K562 (cell line): ENCODE measurements around the gene HOXA4. TPM values are rescaled to one million over a fixed set of nuclear protein-coding genes. Genes with fewer than 3 reads are reported as not detected.

Source experiments
- ATAC-seq: fragments of 200-7000 bp; cut with Tn5 transposase; 3 replicates; pipeline ENCODE4 v1.9.1; 2020; ENCODE audit warnings: moderate library complexity
- BruUV-seq: library from RNA; stranded (reverse); fragments of 400-500 nt; replicated peaks from 2 replicates; lab custom pipeline; 2021; lab: Mats Ljungman, UMichigan
- CTCF ChIA-PET: fragments of 300-600 bp; formaldehyde crosslinking; extraction: SDS; loops from one replicate; lab custom pipeline; 2021; ENCODE audit warnings: low intra/inter-chr PET ratio; lab: Yijun Ruan, JAX
- POLR2A ChIA-PET: fragments of 300-600, 350-650 bp; sonication (Branson Sonifier 250); formaldehyde crosslinking; extraction: SDS; loops from one replicate; lab custom pipeline; 2021; ENCODE audit warnings: antibody characterized with exemption, inconsistent platforms; lab: Yijun Ruan, JAX
- DNase-seq, 4 experiments: peaks; one replicate each; pipeline versions ENCODE4 v3.0.0 to v3.0.0-alpha.2; 2011 to 2018; ENCODE audit warnings: low spot score in 3 of 4, mixed read lengths in 3 of 4; ENCODE audit errors: extremely low read depth in 1 of 4
- FAIRE-seq: peaks from 2 replicates; lab custom pipeline; 2011; peaks lifted over from hg19 to GRCh38; lab: Jason Lieb, UNC
- H2AFZ ChIP-seq: 2 replicates; pipeline ENCODE4 v1.6.0; 2011; ENCODE audit warnings: low read depth, low read length, control low read depth, inconsistent platforms
- H3K27ac ChIP-seq: fragments of 200-600 bp; 3 replicates; pipeline ENCODE4 v1.8.0; 2011; ENCODE audit warnings: low read depth, mild to moderate bottlenecking, control low read depth, inconsistent platforms, low read length, moderate library complexity, mixed read lengths; ENCODE audit errors: extremely low read depth
- H3K27me3 ChIP-seq, 2 experiments: fragments of 300-600 bp in 1 of 2; 2 replicates in 1 of 2; 3 replicates in 1 of 2; pipeline versions ENCODE4 v1.6.0 to v1.8.0; 2011; ENCODE audit warnings: inconsistent platforms in 2 of 2, low read length in 2 of 2, mild to moderate bottlenecking in 1 of 2, mixed read lengths in 1 of 2, moderate library complexity in 1 of 2; ENCODE audit not compliant: control insufficient read depth in 2 of 2, insufficient read depth in 2 of 2
- H3K36me3 ChIP-seq: fragments of 300-600 bp; 3 replicates; pipeline ENCODE4 v1.8.0; 2011; ENCODE audit warnings: mild to moderate bottlenecking, low read length, inconsistent platforms; ENCODE audit not compliant: control insufficient read depth, insufficient read depth
- H3K4me1 ChIP-seq, 2 experiments: fragments of 200-600 bp in 1 of 2; replicated peaks in 1 of 2; 2 replicates in 1 of 2; 3 replicates in 1 of 2; pipeline versions ENCODE4 v1.5.1 to v1.8.0; 2011; ENCODE audit warnings: inconsistent platforms in 2 of 2, low read length in 2 of 2, mild to moderate bottlenecking in 1 of 2, mixed read lengths in 1 of 2, moderate library complexity in 1 of 2; ENCODE audit not compliant: control insufficient read depth in 2 of 2, insufficient read depth in 2 of 2
- H3K4me2 ChIP-seq: 2 replicates; pipeline ENCODE4 v1.6.1; 2011; ENCODE audit warnings: low read length, control low read depth, inconsistent platforms, mixed read lengths; ENCODE audit not compliant: insufficient read depth
- H3K4me3 ChIP-seq: fragments of 200-600 bp; sonication (generic), shearing (Covaris generic); 2 replicates; pipeline ENCODE4 v1.5.1; 2016; ENCODE audit warnings: control low read depth, inconsistent platforms
- H3K79me2 ChIP-seq: fragments of 200-600 bp; 3 replicates; pipeline ENCODE4 v1.8.0; 2011; ENCODE audit warnings: low read length, inconsistent platforms; ENCODE audit not compliant: control insufficient read depth, insufficient read depth
- H3K9ac ChIP-seq, 2 experiments: 2 replicates each; pipeline versions ENCODE4 v1.6.0 to v1.6.1; 2011; ENCODE audit warnings: low read depth in 2 of 2, low read length in 2 of 2, control low read depth in 1 of 2, inconsistent platforms in 1 of 2, mild to moderate bottlenecking in 1 of 2, mixed read lengths in 1 of 2; ENCODE audit not compliant: insufficient read depth in 1 of 2
- H3K9me1 ChIP-seq: one replicate; pipeline ENCODE4 v1.6.0; 2011; ENCODE audit warnings: inconsistent platforms, mild to moderate bottlenecking, low read length, moderate library complexity; ENCODE audit not compliant: control insufficient read depth, insufficient read depth
- H3K9me3 ChIP-seq: replicated peaks from 2 replicates; pipeline ENCODE4 v1.5.1; 2011; ENCODE audit warnings: low read depth, low read length, inconsistent platforms; ENCODE audit not compliant: control insufficient read depth, insufficient read depth
- H4K20me1 ChIP-seq: replicated peaks from 2 replicates; pipeline ENCODE4 v1.6.1; 2011; ENCODE audit warnings: low read length, inconsistent platforms, mixed read lengths; ENCODE audit not compliant: control insufficient read depth, insufficient read depth
- FOS ChIP-seq: IDR thresholded peaks from 3 replicates; pipeline ENCODE4 v1.6.1; 2011; ENCODE audit not compliant: insufficient read length; ENCODE audit errors: extremely low read depth
- FOXA3 ChIP-seq, 2 experiments: fragments of 450-650 bp in 1 of 2; sonication (generic) in 1 of 2; formaldehyde crosslinking; IDR thresholded peaks in 1 of 2; conservative IDR thresholded peaks in 1 of 2; 2 replicates each; pipeline versions ENCODE4 v1.4.0 to v1.8.0; 2020 to 2022; ENCODE audit warnings: mild to moderate bottlenecking in 2 of 2, missing genetic modification reagents in 1 of 2
- GTF2A2 ChIP-seq: IDR thresholded peaks from 2 replicates; pipeline ENCODE4 v1.6.1; 2016; ENCODE audit warnings: mild to moderate bottlenecking, missing genetic modification characterization, missing compliant biosample characterization
- HDAC6 ChIP-seq: IDR thresholded peaks from 2 replicates; pipeline ENCODE4 v1.6.1; 2012; ENCODE audit warnings: low read depth, mild to moderate bottlenecking, control low read depth, inconsistent platforms, low read length, moderate library complexity
- ILF3 ChIP-seq: fragments of 450-650 bp; IDR thresholded peaks from 2 replicates; pipeline ENCODE4 v1.6.1; 2018; ENCODE audit warnings: antibody characterized with exemption, mild to moderate bottlenecking, moderate library complexity, borderline replicate concordance
- IRF2 ChIP-seq: sonication (generic); formaldehyde crosslinking; IDR thresholded peaks from 2 replicates; pipeline ENCODE4 v1.8.1; 2022; ENCODE audit warnings: mild to moderate bottlenecking, missing genetic modification reagents
- MED1 ChIP-seq: sonication (generic); formaldehyde crosslinking; IDR thresholded peaks from 2 replicates; pipeline ENCODE4 v1.8.1; 2023; ENCODE audit warnings: missing genetic modification reagents, borderline replicate concordance
- NCOA6 ChIP-seq: fragments of 450-650 bp; IDR thresholded peaks from 2 replicates; pipeline ENCODE4 v1.6.1; 2017; ENCODE audit warnings: mild to moderate bottlenecking
- PTBP1 ChIP-seq: fragments of 200-400 bp; formaldehyde crosslinking; IDR thresholded peaks from 2 replicates; pipeline ENCODE4 v1.6.1; 2017; ENCODE audit warnings: low read depth, low read length
- SMAD2 ChIP-seq: fragments of 150-350 bp; IDR thresholded peaks from 2 replicates; pipeline ENCODE4 v1.6.1; 2014; ENCODE audit warnings: low read depth, mild to moderate bottlenecking, low read length
- THAP12 ChIP-seq: fragments of 250-450 bp; sonication (Bioruptor Pico); IDR thresholded peaks from 2 replicates; pipeline ENCODE4 v1.9.0; 2021; ENCODE audit warnings: mild to moderate bottlenecking, inconsistent platforms
- U2AF1 ChIP-seq: fragments of 200-400 bp; formaldehyde crosslinking; optimal IDR thresholded peaks from 2 replicates; pipeline ENCODE3; 2017; ENCODE audit warnings: mild to moderate bottlenecking, low read depth, low read length, moderate library complexity
- ZNF311 ChIP-seq: fragments of 250-450 bp; sonication (Bioruptor Pico); IDR thresholded peaks from 2 replicates; pipeline ENCODE4 v1.4.0; 2020; ENCODE audit warnings: mild to moderate bottlenecking, moderate library complexity
- ZNF780A ChIP-seq: fragments of 250-450 bp; sonication (Bioruptor Pico); IDR thresholded peaks from 2 replicates; pipeline ENCODE4 v1.5.0; 2021; ENCODE audit warnings: mild to moderate bottlenecking
- whole genome bisulfite sequencing: fragments of 100-300 bp; shearing (Covaris generic); methylation state at CpG from one replicate; pipeline ENCODE4 v1.1.6; 2016; ENCODE audit warnings: low coverage, mixed read lengths; ENCODE audit not compliant: insufficient coverage; ENCODE audit errors: missing lambda C conversion rate; 5-methylcytosine and 5-hydroxymethylcytosine counted together
- in situ Hi-C: fragments of 300-500 bp; cut with MboI; formaldehyde crosslinking; loops from 4 replicates; pipeline ENCODE4 v1.15.0; 2018; ENCODE audit warnings: inconsistent platforms, mixed read lengths
- intact Hi-C: fragments of 100-400 bp; cut with micrococcal nuclease; formaldehyde crosslinking; loops from 2 replicates; pipeline ENCODE4 v1.14.2; 2022
- polyA plus RNA-seq, 8 experiments: library from polyadenylated mRNA; depleted of rRNA in 4 of 8; stranded (reverse) in 5 of 8; unstranded in 3 of 8; fragments of >200 nt; fragmentation: Nextera tagmentation in 2 of 8; fragmentation: Illumina TruSeq in 1 of 8; extraction: Ambion mirVana in 2 of 8; extraction: Trizol in 1 of 8; gene quantifications; 2 replicates each; pipeline versions ENCODE4 v1.2.1 to v1.2.3, GENCODE V29; 2011 to 2014; ENCODE audit warnings: inconsistent platforms in 1 of 8, missing spikeins in 1 of 8
- total RNA-seq, 7 experiments: library from RNA; depleted of rRNA in 6 of 7; stranded (reverse); fragments of >200 nt in 6 of 7; fragmentation: Illumina TruSeq in 2 of 7; extraction: Trizol in 2 of 7; gene quantifications; 2 replicates each; pipeline versions ENCODE4 v1.2.1 to v1.2.3, GENCODE V29; 2011 to 2021; ENCODE audit warnings: low replicate concordance in 1 of 7

The HOXA4 gene
- total and polyA plus RNA-seq, 9 of the 15 experiments (the other 6 are each of a cell fraction or from before 2014, with no cell fraction given): not detected

GRCh38 chr7:27116962-27117886 lies 13.3 kb downstream of the HOXA4 start:
- ChIA-PET CTCF (no interaction called here), POLR2A (interaction anchor here (0.7 kb wide), 1 partner anchor 669 kb away, joined by 3 read pairs; no protein-coding TSS in a partner anchor)
- H4K20me1 ChIP-seq: peaks cover 6% of the 10 kb centered on the region; the same call in 1 of the 2 replicates
- no peak for TF ChIP-seq ILF3
- no peak for TF ChIP-seq SMAD2
- TF ChIP-seq NCOA6: no peak
- TF ChIP-seq ZNF311 (CRISPR knock-in tag): no peak
- no peak for TF ChIP-seq MED1 (CRISPR knock-in tag)
- no peak for TF ChIP-seq PTBP1
- no peak for TF ChIP-seq THAP12 (CRISPR knock-in tag)
- TF ChIP-seq IRF2 (CRISPR knock-in tag): no peak
- TF ChIP-seq FOXA3 (CRISPR knock-in tag; conservative IDR thresholded peaks at IDR 0.05 in 1 of 2, IDR thresholded peaks at IDR 0.05 in 1 of 2): no peak
- no peak for TF ChIP-seq HDAC6
- no peak for TF ChIP-seq FOS
- no peak for TF ChIP-seq GTF2A2 (tag)
- TF ChIP-seq U2AF1: no peak
- TF ChIP-seq ZNF780A: no peak
- no peaks in the 10 kb centered on the region for H3K36me3 ChIP-seq
- H3K9me1 ChIP-seq: no peaks in the 10 kb centered on the region
- no peak overlapping the region for H3K9ac ChIP-seq
- peaks cover 40 to 66% of the 10 kb centered on the region in 2 experiments for H3K27me3 ChIP-seq
- 4% methylated on average over 8 of the region's 12 CpGs for WGBS
- intact Hi-C loops: no loop called here
- BruUV-seq: no TSS peak
- in situ Hi-C loops: no loop called here
- no peak overlapping the region for H3K4me2 ChIP-seq
- no peaks in the 10 kb centered on the region for H3K9me3 ChIP-seq
- DNase-seq (no peak), ATAC-seq (no peak), FAIRE-seq (no peak)
- no peak overlapping the region for H2AFZ ChIP-seq
- no peak overlapping the region for H3K4me3 ChIP-seq
- peaks cover 0 to 16% of the 10 kb centered on the region in 2 experiments; a peak in 2 of 5 replicates for H3K4me1 ChIP-seq
- no peak overlapping the region for H3K27ac ChIP-seq
- H3K79me2 ChIP-seq: no peaks in the 10 kb centered on the region
